ENCODE data around the gene CANT1. TPM values are rescaled to one million over a fixed set of nuclear protein-coding genes. Genes with fewer than 3 reads are reported as not detected.

Gene CANT1
- total and polyA plus RNA-seq, 2 of the 13 experiments (the other 11 are each of a cell fraction or from before 2014, with no cell fraction given), result 34.1 to 42.1 TPM

DNA sequence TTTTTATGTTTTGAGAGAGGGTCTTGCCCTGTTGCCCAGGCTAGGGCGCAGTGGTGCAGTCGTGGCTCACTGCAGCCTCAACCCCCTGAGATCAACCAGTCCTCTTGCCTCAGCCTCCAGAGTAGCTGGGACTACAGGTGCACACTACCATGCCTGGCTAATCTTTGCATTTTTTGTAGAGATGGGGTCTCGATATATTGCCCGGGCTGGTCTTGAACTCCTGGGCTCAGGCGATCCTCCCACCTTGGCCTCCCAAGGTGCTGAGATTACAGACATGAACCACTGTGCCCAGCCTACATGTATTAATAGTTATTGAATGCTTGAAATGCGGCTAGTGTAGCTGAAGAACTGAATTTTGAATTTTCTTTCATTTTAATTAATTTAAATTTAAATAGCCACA is 26.6 kb upstream of the CANT1 start:
- BruUV-seq (replicated peaks), result no TSS peak
- no peak for FAIRE-seq
- WGBS (ENCODE audit: low lambda C conversion rate), result 63% methylated on average over 6 of the region's 6 CpGs
- no peak overlapping the region for H3K9ac ChIP-seq (ENCODE audit: insufficient read depth, low read depth, low read length)
- TF ChIP-seq JDP2 (CRISPR knock-in tag; IDR thresholded peaks at IDR 0.05; ENCODE audit: borderline replicate concordance) (no peak), KDM6A (CRISPR knock-in tag; IDR thresholded peaks at IDR 0.05; ENCODE audit: low read depth) (no peak), ZNF205 (CRISPR knock-in tag; IDR thresholded peaks at IDR 0.05) (no peak), RXRB (CRISPR knock-in tag; IDR thresholded peaks at IDR 0.05; ENCODE audit: borderline replicate concordance) (no peak), MXD4 (CRISPR knock-in tag; IDR thresholded peaks at IDR 0.05) (no peak), ZNF768 (CRISPR knock-in tag; IDR thresholded peaks at IDR 0.05) (no peak), SOX13 (IDR thresholded peaks at IDR 0.05) (no peak), SOX13 (CRISPR knock-in tag; conservative IDR thresholded peaks at IDR 0.05 in 1 of 2, IDR thresholded peaks at IDR 0.05 in 1 of 2) (no peak), SALL2 (CRISPR knock-in tag; IDR thresholded peaks at IDR 0.05) (no peak), PHB2 (IDR thresholded peaks at IDR 0.05; ENCODE audit: partially characterized antibody) (no peak), MZF1 (CRISPR knock-in tag; IDR thresholded peaks at IDR 0.05; ENCODE audit: borderline replicate concordance) (no peak), MBD4 (IDR thresholded peaks at IDR 0.05; ENCODE audit: borderline replicate concordance, low read length) (no peak), ZBTB21 (CRISPR knock-in tag; IDR thresholded peaks at IDR 0.05) (no peak), KLF15 (CRISPR knock-in tag; IDR thresholded peaks at IDR 0.05; ENCODE audit: borderline replicate concordance) (no peak), ESRRA (CRISPR knock-in tag; IDR thresholded peaks at IDR 0.05; ENCODE audit: low read depth) (no peak)
- TF ChIP-seq, protein P1, sequence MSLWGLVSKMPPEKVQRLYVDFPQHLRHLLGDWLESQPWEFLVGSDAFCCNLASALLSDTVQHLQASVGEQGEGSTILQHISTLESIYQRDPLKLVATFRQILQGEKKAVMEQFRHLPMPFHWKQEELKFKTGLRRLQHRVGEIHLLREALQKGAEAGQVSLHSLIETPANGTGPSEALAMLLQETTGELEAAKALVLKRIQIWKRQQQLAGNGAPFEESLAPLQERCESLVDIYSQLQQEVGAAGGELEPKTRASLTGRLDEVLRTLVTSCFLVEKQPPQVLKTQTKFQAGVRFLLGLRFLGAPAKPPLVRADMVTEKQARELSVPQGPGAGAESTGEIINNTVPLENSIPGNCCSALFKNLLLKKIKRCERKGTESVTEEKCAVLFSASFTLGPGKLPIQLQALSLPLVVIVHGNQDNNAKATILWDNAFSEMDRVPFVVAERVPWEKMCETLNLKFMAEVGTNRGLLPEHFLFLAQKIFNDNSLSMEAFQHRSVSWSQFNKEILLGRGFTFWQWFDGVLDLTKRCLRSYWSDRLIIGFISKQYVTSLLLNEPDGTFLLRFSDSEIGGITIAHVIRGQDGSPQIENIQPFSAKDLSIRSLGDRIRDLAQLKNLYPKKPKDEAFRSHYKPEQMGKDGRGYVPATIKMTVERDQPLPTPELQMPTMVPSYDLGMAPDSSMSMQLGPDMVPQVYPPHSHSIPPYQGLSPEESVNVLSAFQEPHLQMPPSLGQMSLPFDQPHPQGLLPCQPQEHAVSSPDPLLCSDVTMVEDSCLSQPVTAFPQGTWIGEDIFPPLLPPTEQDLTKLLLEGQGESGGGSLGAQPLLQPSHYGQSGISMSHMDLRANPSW (CRISPR knock-in tag; IDR thresholded peaks at IDR 0.05; ENCODE audit: borderline replicate concordance), result no peak
- TF ChIP-seq, protein P2, sequence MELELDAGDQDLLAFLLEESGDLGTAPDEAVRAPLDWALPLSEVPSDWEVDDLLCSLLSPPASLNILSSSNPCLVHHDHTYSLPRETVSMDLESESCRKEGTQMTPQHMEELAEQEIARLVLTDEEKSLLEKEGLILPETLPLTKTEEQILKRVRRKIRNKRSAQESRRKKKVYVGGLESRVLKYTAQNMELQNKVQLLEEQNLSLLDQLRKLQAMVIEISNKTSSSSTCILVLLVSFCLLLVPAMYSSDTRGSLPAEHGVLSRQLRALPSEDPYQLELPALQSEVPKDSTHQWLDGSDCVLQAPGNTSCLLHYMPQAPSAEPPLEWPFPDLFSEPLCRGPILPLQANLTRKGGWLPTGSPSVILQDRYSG (CRISPR knock-in tag; IDR thresholded peaks at IDR 0.05), result no peak
- TF ChIP-seq, protein P3, sequence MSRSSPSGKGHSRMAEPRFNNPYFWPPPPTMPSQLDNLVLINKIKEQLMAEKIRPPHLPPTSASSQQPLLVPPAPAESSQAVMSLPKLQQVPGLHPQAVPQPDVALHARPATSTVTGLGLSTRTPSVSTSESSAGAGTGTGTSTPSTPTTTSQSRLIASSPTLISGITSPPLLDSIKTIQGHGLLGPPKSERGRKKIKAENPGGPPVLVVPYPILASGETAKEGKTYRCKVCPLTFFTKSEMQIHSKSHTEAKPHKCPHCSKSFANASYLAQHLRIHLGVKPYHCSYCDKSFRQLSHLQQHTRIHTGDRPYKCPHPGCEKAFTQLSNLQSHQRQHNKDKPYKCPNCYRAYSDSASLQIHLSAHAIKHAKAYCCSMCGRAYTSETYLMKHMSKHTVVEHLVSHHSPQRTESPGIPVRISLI (CRISPR knock-in tag; IDR thresholded peaks at IDR 0.05; ENCODE audit: borderline replicate concordance), result no peak
- no peak overlapping the region for H3K4me3 ChIP-seq (replicated peaks in 1 of 3; ENCODE audit: insufficient read depth in 1 of 3, low read depth in 2 of 3, low read length in 3 of 3)
- in situ Hi-C loops (cut with HindIII; ENCODE audit: extremely low pct_ligation_motif_present, low pct_unique_long_range_greater_than_20kb), result no loop called here
- H3K4me1 ChIP-seq (ENCODE audit: insufficient read depth, low read length), result peaks cover 21% of the 10 kb centered on the region
- no peak for ATAC-seq
- no peaks in the 10 kb centered on the region for H3K79me2 ChIP-seq (ENCODE audit: insufficient read depth, low read length)
- H3K9me3 ChIP-seq (ENCODE audit: low read length), result no peaks in the 10 kb centered on the region
- H3K27ac ChIP-seq (ENCODE audit: extremely low read length, insufficient read depth, low read length), result no peak overlapping the region
- no peak for DNase-seq (ENCODE audit: low spot score)
- H2AFZ ChIP-seq (ENCODE audit: low read length), result no peak overlapping the region
- ChIA-PET POLR2A (interaction anchor here (8.8 kb wide), 1 partner anchor 9 kb away, joined by 127 read pairs; no protein-coding TSS in a partner anchor), CTCF (ENCODE audit: low intra/inter-chr PET ratio, low total read pairs) (no interaction called here)
- H4K20me1 ChIP-seq (ENCODE audit: insufficient read depth, low read length), result no peaks in the 10 kb centered on the region
- H3K4me2 ChIP-seq (ENCODE audit: low read depth, low read length), result no peak overlapping the region
- H3K36me3 ChIP-seq (replicated peaks in 1 of 2; ENCODE audit: control insufficient read depth in 1 of 2, insufficient read depth in 2 of 2, low read length in 2 of 2), result no peaks in the 10 kb centered on the region
- peaks cover 12 to 53% of the 10 kb centered on the region in 2 experiments; a peak in 4 of 5 replicates for H3K27me3 ChIP-seq (ENCODE audit: control insufficient read depth in 1 of 2, insufficient read depth in 2 of 2, low read length in 2 of 2)
- intact Hi-C loops (cut with micrococcal nuclease; ENCODE audit: unreplicated experiment), result no loop called here
